GM21367 (cell line): Measurements from ENCODE around the gene PLPPR2.
"Not testable (repeated sequence)": the region's sequence is repeated elsewhere in the genome, so short reads cannot be mapped to it uniquely, and the experiment has no call there.

Source experiments
- ATAC-seq: cut with Tn5 transposase; IDR thresholded peaks from one replicate; pipeline ENCODE4 v1.9.1; 2021; ENCODE audit not compliant: unreplicated experiment

Gene PLPPR2

DNA sequence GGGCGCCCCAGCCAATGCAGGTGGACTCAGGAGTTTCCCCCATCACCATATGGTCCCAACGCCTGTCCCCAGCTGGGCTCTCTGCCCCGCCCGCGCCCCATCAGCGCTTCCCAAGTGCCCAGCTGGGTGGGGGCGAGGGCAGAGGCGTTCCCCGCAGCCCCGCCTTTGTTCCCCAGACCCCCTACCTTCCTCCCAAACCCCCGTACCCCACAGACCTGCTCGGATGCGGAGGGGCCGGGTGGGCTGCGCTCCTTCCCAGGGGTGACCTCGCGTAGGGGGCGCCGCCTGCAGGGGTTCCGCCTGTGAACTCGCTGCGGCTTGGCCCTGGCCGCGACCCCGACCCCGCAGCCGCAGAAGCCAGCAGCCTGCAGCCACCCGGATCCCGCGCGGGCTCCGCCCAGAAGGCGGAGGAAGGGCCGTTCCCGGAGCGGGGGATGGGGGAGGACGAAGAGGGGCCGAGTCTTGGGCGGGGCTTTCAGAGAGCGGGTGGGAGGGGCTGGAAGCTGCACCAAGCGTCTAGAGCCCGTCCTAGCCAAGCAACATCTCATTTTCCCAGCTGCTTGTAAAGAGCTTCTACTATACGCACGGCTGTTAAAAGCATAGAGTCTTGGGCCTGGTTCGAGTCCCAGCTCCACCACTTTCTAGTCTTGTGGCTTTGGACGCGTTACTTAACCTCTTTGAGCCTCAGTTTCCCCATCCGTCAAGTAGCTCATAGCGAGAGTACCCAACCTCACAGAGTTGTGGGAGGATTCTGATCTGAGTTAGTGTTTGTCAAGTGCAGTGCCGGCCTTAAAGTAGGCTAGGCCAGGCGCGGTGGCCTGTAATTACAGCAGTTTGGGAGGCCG, 15.8 kb upstream of the PLPPR2 start, which contains the start of gene RAB3D:
TSS of gene RAB3D (minus strand) at position 404 of the 845 bp plus-strand sequence. CDS start 2,258 bp downstream, outside the sequence.
- no peak for ATAC-seq

DNA sequence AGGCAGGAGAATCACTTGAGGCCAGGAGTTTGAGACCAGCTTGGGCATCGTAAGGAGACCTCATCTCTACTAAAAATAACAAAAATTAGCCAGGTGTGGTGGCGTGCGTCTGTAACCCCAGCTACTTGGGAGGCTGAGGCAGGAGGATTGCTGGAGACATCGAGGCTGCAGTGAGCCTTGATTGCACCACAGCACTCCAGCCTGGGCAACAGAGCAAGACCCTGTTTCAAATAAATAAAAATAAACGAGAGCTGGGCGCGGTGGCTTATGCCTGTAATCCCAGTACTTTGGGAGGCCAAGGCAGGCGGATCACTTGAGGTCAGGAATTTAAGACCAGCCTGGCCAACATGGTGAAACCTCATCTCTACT, 15.1 kb upstream of the PLPPR2 start:
- not testable (repeated sequence) for ATAC-seq

DNA sequence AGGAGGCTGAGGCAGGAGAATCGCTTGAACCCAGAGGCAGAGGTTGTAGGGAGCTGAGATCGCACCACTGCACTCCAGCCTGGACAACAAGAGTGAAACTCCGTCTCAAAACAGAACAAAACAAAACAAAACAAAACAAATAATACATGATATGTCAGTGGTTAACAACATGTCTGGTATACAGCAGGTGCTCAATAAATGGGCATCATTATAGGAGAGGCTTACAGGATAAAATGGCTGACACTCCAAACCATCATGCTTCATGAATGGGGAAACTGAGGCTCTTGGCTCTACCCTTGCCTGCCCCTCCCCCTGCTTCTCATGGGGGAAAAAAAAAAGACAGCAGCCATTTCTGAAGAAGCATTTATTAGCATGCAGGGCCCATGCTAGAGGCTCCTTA, 12.8 kb upstream of the PLPPR2 start:
- ATAC-seq, result no peak

DNA sequence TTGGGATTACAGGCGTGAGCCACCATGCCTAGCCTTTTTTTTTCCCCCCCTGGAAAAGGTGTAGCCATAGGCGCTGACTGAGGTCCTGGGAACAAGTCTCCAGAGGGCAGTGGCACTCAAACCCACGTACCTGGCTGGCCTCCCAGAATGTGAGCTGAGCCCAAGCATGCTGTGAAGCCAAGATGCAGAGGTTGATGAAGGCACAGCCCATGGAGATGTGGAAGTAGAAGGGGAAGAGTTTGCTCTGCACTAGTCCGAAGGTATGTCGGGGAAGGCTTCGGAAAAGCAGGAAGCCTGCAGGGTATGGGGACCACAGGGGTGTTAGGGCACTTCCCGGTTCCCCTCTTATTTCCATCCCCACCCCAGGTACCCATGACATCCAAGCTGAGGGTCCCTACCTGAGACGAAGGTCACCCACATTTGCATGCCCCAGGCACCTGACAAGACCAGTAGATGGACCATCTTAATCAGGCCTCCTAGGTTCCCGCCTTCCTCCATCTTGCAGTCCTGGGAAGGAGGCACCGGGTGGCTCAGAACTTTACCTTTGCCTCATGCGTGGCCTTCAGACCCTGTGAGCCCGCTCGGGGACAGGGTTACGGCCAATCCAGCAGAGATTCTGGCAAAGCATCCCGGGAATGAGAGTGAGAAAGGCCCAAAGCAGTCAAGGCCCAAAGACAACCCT, 10.0 kb upstream of the PLPPR2 start:
- no peak for ATAC-seq

DNA sequence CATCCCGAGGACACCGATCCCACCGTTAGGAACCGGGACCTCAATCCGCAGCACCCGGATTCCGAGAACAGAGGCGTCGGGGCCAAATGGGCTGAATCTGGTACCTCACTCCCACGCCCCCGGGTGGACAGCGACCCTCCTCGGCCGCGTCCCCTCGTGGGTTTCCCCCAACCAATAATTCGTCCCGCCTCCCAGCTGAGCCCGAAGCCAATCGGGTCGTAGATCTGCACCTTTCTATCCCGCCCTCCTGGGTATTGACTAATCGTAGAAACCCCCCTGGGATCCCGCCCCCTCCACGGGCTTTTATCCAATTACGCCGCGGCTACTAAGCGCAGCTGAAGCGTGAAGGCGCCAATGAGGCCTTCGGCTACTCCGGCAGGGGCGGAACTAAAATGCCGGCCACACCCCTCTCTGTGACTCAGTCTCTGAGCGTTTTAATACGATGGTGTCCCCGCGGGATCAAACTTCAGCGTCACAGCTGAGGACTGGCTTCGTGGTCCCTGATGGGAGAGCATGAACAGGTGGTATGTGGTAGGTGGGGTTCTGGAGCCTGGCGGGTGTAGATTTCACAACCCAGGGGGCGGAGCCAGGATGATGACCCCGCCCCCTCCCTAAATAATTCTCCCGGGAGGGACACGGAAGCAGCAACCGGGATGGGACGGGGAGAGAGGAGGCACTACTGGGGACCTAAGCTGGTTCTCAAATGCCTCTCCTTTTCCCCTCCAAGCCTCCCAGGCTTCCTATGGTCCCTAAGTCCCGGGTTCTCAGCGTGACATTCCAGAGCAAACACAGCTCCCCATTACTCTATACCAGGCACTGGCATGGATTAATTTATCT, 8.9 kb upstream of the PLPPR2 start, which contains the start of the genes CCDC159 and TMEM205:
TSS of gene CCDC159 (plus strand) at position 416 of the 837 bp plus-strand sequence. CDS start at position 504, 88 bp downstream.
TSS of gene TMEM205 (minus strand) at position 165 of the 837 bp plus-strand sequence. CDS start 649 bp downstream, outside the sequence.
- peak; percentile 78 for ATAC-seq

DNA sequence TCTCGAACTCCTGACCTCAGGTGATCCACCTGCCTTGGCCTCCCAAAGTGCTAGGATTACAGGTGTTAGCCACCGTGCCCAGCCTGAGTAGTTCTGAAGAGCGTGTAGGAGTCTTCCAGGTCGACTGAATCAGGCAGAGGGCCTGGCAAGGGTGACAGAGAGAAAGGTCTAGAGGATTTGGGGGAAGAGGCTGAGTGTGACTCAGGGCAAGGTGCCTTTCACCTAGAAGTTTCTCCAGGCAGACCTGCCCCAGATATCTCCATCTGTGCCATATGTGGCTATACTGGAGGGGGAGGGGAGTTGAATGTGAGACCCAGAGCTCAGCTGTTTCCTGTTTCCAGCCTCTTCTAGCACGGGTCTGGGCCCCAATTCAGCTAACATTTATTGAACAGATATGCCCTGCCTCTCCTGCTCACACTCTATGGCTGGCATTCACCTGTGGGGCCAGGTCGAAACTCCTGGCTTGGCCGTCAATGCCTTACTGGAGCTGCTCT, 7.6 kb upstream of the PLPPR2 start:
- no peak for ATAC-seq

DNA sequence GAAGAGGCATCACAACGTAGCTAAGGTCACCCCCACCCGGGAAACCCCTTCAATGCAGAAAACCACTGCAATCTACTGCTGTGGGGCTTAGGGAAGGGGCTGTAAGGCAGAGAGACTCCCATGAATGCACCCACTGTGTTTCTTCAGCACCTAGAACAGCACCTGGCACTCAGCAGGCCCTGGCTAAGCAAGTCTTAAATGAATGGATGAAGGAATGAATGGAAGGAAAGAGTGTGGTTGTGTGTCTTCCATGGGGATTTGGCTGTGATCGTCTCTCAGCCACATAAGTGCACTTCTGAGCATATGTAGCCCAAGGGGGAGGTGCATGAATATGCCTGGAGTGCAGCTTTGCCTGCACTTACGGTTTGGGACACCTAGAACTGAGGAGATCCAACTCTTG, 6.1 kb upstream of the PLPPR2 start:
- ATAC-seq, result no peak

DNA sequence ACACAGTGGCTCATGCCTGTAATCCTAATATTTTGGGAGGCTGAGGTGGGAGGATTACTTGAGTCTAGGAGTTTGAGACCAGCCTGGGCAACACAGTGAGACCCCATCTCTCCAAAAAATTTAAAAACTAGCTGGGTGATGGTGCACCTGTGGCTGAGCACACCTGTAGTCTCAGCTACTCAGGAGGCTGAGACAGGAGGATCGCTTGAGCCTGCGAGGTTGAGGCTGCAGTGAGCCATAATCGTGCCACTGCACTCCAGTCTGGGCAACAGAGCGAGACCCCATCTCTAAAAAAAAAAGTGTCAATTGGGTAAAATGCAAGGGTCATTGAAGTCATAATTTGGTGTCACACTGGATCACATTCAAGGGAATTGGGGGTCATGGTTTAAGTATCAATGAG, 1.1 kb upstream of the PLPPR2 start:
- ATAC-seq, result not testable (repeated sequence)

DNA sequence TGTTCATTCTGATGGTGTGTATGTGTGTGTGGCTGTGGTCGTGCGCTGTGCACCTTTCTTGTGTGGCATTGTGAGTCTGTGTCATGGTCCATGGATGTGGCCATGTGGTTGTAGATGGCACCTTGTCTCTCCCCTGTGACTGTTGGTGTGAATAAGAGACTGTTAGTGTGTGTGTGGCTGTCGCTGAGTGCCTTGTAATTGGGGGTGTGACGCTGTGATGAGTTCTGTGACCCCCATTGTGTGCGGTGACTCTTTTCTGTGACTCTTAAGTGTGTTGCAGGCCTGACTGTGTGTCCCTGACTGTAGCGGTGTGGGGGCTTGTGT, 804 bp downstream of the PLPPR2 start:
- ATAC-seq, result no peak

DNA sequence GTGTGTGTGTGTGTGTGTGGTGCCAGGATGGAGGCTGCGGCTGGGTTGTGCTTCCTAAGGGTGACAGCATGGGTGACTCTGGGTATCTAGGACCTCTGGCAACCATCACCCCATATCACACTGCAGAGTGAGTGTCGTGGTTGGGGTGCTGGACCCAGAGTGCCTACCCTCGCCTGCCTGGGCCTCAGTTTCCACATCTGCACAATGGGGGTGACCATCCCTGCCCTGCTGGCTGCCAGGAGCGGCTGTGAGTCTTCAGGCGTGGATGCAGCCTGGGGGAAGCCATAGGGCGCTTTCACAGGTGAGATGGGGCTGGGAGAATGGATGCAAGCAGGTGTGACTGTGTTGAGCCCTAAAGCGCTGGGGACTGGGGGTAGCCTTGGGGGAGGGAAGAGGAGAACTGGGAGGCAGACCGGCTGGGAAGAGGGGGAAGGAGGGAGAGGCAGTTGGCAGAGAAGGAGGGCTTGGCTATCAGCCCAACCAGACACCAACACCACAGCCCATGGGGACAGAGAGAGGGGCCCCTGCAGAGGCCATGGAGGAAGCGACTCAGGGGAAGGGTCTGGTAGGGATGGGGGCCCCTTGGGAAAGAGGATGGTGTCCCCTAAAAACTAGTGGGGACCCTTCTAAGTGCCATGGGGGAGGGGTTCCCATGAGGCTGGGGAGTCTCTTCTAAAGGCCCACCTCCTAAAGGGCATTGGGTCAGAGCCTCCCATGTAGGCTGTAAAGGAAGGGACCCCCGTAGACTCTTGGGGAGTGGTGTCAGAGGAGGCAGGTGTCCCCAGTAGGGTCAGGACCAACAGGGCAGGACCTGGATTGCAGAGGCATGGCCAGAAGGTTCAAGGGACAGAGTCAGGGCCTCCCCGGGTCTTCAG, 1.7 kb downstream of the PLPPR2 start:
- ATAC-seq, result no peak

DNA sequence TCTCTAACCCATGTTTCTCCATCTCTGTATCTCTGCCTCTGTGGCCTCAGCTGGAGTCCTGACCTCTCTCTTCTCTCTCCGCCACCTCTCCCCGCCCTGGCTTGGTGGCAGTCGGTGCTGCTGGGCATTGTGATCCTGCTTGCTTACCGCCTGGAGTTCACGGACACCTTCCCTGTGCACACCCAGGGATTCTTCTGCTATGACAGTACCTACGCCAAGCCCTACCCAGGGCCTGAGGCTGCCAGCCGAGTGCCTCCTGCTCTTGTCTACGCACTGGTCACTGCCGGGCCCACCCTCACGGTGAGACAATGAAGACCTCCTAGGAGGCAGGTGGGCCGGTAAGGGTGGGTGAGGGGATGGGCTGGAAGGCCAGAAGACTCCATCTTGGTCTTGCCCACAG, 4.2 kb downstream of the PLPPR2 start:
- no peak for ATAC-seq

DNA sequence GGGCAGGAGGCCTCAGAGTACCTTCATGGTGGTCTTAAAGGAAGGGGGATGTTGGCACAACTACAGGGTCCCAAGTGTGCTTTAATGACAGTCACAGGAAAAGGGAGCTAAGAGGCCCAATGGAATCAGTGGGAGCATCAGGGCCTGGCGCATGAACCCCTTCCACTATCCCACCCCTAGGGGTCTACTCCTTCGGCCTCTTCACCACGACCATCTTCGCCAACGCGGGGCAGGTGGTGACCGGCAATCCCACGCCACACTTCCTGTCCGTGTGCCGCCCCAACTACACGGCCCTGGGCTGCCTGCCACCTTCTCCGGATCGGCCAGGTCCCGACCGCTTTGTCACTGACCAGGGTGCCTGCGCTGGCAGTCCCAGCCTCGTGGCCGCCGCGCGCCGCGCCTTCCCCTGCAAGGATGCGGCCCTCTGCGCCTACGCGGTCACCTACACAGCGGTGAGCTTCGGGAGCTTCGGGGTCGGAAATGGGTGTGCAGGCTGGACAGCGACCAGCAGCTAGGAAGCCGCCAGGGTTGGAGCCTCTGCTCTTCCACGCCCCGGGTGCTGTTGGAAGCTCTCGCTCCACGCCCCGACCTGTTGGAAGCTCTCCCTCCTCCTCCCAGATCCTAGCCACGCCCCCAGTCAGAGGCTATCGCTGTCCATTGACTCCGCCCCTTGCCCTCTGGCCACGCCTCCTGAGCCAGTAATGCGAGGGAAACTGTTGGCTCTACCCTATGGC, 6.0 kb downstream of the PLPPR2 start:
- ATAC-seq, result no peak

DNA sequence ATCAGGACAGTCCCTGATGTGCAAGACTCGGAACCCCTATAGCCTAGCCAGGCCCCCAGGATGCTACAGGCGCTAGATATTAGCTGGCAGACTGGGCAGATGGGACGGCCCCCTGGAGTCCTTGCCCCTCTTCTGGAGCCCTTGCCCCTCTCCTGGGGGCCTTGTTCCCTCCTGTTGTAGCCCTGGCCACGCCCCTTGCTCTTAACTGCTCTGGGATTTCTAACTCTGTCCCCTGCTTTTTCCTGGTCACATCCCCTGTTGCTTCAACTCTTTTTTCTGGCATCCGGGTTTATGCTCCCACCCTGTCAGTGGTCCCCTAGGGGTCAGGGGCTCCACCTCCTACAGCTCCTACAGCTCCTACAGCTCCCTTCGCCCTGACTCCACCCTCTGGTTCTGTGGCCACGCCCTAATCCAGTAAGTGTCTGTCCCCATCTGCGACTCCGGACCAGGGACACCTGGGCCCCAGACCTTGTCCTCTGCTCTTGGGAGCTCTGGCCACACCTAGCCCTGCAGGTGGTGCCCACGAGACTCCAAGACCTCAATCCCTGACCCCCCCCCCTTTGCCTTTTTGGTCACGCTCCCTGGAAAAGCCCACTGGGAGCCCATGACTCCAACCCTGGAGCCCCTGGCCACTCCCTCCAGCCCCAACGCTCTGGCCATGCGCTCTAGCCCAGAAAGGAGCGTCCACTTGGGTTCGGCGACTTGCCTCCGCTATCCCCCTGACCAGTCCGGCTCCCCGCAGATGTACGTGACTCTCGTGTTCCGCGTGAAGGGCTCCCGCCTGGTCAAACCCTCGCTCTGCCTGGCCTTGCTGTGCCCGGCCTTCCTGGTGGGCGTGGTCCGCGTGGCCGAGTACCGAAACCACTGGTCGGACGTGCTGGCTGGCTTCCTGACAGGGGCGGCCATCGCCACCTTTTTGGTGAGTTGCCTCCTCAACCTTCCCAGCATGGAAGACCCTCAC, 6.8 kb downstream of the PLPPR2 start:
- no peak for ATAC-seq

DNA sequence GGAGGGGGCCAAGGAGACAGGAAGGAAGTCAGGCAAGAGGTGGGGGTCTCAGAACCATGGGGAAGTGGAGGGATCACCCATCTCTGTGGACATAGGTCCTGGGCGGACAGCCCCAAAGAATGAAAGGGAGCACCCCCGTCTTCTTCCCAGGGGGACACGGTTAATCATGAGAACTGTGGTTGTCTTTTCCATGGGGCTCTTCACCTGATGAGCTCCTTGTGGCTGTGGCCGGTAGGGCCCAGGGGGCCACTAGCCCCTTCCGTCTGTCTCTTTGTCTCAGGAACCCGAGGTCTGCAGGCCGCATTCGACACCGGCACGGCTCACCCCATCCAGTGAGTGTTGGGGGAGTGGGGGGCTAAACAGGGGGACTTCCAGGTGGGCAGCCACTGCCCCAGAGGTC, 8.6 kb downstream of the PLPPR2 start:
- ATAC-seq, result no peak

DNA sequence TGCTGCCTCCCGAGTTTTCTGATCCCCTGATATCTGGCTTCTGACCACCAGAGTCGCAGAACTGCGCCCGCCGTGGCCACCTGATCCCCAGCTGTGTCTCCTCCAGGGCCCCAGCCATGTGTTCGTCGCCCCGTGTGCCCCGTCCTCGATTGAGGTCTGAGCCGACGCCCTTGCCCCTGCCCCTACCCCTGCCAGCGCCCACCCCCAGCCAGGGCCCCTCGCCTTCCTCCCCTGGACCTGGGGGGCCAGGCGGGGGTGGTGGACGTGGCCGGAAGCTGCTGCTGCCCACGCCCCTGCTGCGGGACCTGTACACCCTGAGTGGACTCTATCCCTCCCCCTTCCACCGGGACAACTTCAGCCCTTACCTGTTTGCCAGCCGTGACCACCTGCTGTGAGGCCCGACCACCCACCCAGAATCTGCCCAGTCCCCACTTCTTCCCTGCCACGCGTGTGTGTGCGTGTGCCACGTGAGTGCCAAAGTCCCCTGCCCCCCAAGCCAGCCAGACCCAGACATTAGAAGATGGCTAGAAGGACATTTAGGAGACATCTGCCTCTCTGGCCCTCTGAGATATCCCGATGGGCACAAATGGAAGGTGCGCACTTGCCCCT, 9.2 kb downstream of the PLPPR2 start:
- no peak for ATAC-seq

DNA sequence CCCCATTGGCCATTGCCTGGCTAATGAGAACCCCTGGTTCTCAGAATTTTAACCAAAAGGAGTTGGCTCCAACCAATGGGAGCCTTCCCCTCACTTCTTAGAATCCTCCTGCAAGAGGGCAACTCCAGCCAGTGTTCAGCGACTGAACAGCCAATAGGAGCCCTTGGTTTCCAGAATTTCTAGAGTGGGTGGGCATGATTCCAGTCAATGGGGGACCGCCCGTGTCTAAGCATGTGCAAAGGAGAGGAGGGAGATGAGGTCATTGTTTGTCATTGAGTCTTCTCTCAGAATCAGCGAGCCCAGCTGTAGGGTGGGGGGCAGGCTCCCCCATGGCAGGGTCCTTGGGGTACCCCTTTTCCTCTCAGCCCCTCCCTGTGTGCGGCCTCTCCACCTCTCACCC, 9.7 kb downstream of the PLPPR2 start:
- no peak for ATAC-seq

DNA sequence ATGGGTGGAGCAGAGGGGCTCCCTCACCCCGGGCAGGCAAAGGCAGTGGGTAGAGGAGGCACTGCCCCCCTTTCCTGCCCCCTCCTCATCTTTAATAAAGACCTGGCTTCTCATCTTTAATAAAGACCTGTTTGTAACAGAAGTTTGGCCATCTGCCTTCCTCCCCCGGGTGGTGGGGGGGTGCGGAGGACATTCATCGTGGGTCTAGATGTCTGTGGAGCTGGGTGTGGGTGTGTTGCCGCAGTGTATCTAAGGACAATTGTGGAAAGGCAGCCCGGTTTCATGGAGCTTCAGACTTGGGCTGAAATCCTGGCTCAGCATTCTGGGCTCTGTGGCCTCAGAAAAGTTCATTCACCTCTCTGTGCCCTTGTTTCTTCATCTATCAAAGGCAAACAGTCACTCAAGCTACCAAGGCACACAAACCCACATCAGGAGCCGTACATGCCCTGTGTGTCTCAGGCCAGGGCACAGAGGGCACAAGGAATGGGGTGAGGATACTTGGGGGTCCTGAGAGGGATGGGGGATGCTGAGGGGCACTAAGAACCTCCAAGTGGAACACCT, 10.4 kb downstream of the PLPPR2 start:
- ATAC-seq, result no peak

DNA sequence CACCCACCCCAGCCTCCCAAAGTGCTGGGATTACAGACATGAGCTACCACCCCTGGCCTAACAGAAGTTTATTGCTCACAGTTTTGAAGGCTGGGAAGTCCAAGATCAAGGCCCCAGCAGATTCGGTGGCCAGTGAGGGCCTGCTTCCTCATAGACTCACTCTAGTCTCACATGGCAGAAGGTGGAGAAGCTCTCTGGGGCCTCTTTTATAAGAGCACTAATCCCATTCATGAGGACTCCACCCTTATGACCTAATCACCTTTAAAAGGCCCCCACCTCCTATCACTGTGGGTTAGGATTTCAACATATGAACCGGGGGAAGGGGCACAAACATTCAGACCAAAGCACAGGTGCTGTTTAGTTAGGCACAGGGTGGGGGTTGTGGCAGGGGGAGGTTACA, 12.3 kb downstream of the PLPPR2 start:
- no peak for ATAC-seq
